T-cell (primary cell): Measurements from ENCODE around the gene GPRC5C. TPM values are rescaled to one million over a fixed set of nuclear protein-coding genes. Genes with fewer than 3 reads are reported as not detected.
A peak's percentile ranks its signal among the peaks of the same experiment; 100 is the strongest.

Experiments
- ATAC-seq, 4 experiments: fragments of 200-7000 bp in 3 of 4; fragments of 150-1000 bp in 1 of 4; cut with Tn5 transposase; replicated peaks in 1 of 4; 1 replicate in 3 of 4; 2 replicates in 1 of 4; pipeline ENCODE4 v1.10.0; 2021; ENCODE audit warnings: moderate library complexity in 3 of 4, mild to moderate bottlenecking in 2 of 4, moderate number of reproducible peaks in 1 of 4
- CTCF ChIA-PET, 2 donors: fragments of 300-600 bp; sonication (Branson Sonifier 250); formaldehyde crosslinking; loops; one replicate each; lab custom pipeline; 2022; ENCODE audit warnings: antibody characterized with exemption in 2 of 2; lab: Charles Lee
- POLR2A ChIA-PET, 2 donors: fragments of 300-600 bp; sonication (Branson Sonifier 250); formaldehyde crosslinking; loops; one replicate each; lab custom pipeline; 2022; ENCODE audit warnings: antibody characterized with exemption in 2 of 2; lab: Charles Lee
- DNase-seq, 35 experiments: peaks; one replicate each; pipeline versions ENCODE4 v3.0.0 to v3.0.0-alpha.2; 2013 to 2023
- H3K27ac ChIP-seq: one replicate; pipeline ENCODE4 v1.5.1; 2013; ENCODE audit warnings: low read length
- H3K27me3 ChIP-seq, 2 experiments: replicated peaks in 1 of 2; 1 replicate in 1 of 2; 2 replicates in 1 of 2; pipeline versions ENCODE4 v1.6.1 to v1.7.0; 2013; ENCODE audit warnings: low read length in 1 of 2, mixed read lengths in 1 of 2; ENCODE audit not compliant: control insufficient read depth in 2 of 2, insufficient read depth in 2 of 2; ENCODE audit errors: extremely low read depth in 1 of 2
- H3K36me3 ChIP-seq, 2 donors: 1 replicate in 1 of 2; 2 replicates in 1 of 2; pipeline versions ENCODE4 v1.6.1 to v1.7.0; 2013; ENCODE audit warnings: low read length in 1 of 2; ENCODE audit not compliant: control insufficient read depth in 2 of 2, insufficient read depth in 1 of 2; ENCODE audit errors: extremely low read depth in 1 of 2
- H3K4me1 ChIP-seq, 2 experiments: 1 replicate in 1 of 2; 2 replicates in 1 of 2; pipeline versions ENCODE4 v1.6.1 to v1.7.0; 2013; ENCODE audit warnings: low read length in 2 of 2, mixed read lengths in 1 of 2; ENCODE audit not compliant: insufficient read depth in 2 of 2, control insufficient read depth in 1 of 2; ENCODE audit errors: extremely low read depth in 1 of 2
- H3K4me3 ChIP-seq, 2 donors: 1 replicate in 1 of 2; 2 replicates in 1 of 2; pipeline versions ENCODE4 v1.5.1 to v1.7.0; 2013; ENCODE audit warnings: mild to moderate bottlenecking in 2 of 2, low read length in 1 of 2, moderate library complexity in 1 of 2; ENCODE audit not compliant: control insufficient read depth in 1 of 2; ENCODE audit errors: extremely low read depth in 1 of 2
- H3K9me3 ChIP-seq: 2 replicates; pipeline ENCODE4 v1.7.0; 2013
- H3K27ac Mint-ChIP-seq, 2 donors: one replicate each; pipeline ENCODE4 v1.8.0; 2020 to 2021; ENCODE audit warnings: mild to moderate bottlenecking in 2 of 2, mixed read lengths in 2 of 2
- H3K27me3 Mint-ChIP-seq, 2 donors: one replicate each; pipeline ENCODE4 v1.8.0; 2021 to 2022; ENCODE audit warnings: mixed read lengths in 2 of 2
- H3K36me3 Mint-ChIP-seq: one replicate; pipeline ENCODE4 v1.8.0; 2021; ENCODE audit warnings: mixed read lengths
- H3K4me1 Mint-ChIP-seq, 3 donors: one replicate each; pipeline ENCODE4 v1.8.0; 2020 to 2022; ENCODE audit warnings: mixed read lengths in 3 of 3, mild to moderate bottlenecking in 1 of 3
- H3K4me3 Mint-ChIP-seq, 3 donors: one replicate each; pipeline ENCODE4 v1.8.0; 2020 to 2022; ENCODE audit warnings: mild to moderate bottlenecking in 3 of 3, mixed read lengths in 3 of 3, moderate library complexity in 3 of 3
- H3K9me3 Mint-ChIP-seq, 3 donors: one replicate each; pipeline ENCODE4 v1.8.0; 2020 to 2022; ENCODE audit warnings: mixed read lengths in 3 of 3
- WGBS: methylation state at CpG from one replicate; pipeline ENCODE4 v1.1.5; 2013; ENCODE audit warnings: missing lambda C conversion rate; ENCODE audit not compliant: insufficient coverage; 5-methylcytosine and 5-hydroxymethylcytosine counted together
- total RNA-seq, 35 experiments: library from RNA in 6 of 35; stranded (reverse) in 6 of 35; fragments of 120-200 nt in 1 of 35; gene quantifications; one replicate each; pipeline versions ENCODE4 v1.2.1 to v1.2.4 and lab custom pipeline; 2013 to 2026

Gene GPRC5C
- total RNA-seq, 5 donors from 2014 or later (not counting 1 experiment from before 2014, with no cell fraction given), result 0.46 to 1.5 (median 0.55) TPM; not detected in 2

- Histone ChIP-seq H3K9me3 (no peaks in the 10 kb centered on the region), H3K4me3 (no peak overlapping the region), H3K27ac (no peak overlapping the region), H3K27me3 (peaks cover 0 to 28% of the 10 kb centered on the region in 2 experiments), H3K4me1 (peaks cover 2 to 35% of the 10 kb centered on the region in 2 experiments), H3K36me3 (no peaks in the 10 kb centered on the region)
- Mint-ChIP-seq H3K27me3 (peaks cover 4% of the 10 kb centered on the region in 2 donors), H3K4me3 (peak overlapping the region in 2 of 3 donors; percentile 49 to 62), H3K9me3 (no peaks in the 10 kb centered on the region), H3K36me3 (no peaks in the 10 kb centered on the region), H3K27ac (peak overlapping the region in 1 of 2 donors; percentile 36), H3K4me1 (peaks cover under 1 to 27% (median 18%) of the 10 kb centered on the region in 3 donors)
- DNase-seq, result no peak
- WGBS, result 49% methylated on average over 13 of the region's 16 CpGs
- POLR2A ChIA-PET, result no interaction called here
- peak in 1 of 4 experiments; percentile 22 for ATAC-seq
- CTCF ChIA-PET, result interaction anchor here in 1 of 2 donors (0.5 kb wide), 1 partner anchor 946 kb away, joined by 3 read pairs; no protein-coding TSS in a partner anchor
Measured at GRCh38 chr17:74452033-74452840, 20.3 kb downstream of the GPRC5C start.

DNA sequence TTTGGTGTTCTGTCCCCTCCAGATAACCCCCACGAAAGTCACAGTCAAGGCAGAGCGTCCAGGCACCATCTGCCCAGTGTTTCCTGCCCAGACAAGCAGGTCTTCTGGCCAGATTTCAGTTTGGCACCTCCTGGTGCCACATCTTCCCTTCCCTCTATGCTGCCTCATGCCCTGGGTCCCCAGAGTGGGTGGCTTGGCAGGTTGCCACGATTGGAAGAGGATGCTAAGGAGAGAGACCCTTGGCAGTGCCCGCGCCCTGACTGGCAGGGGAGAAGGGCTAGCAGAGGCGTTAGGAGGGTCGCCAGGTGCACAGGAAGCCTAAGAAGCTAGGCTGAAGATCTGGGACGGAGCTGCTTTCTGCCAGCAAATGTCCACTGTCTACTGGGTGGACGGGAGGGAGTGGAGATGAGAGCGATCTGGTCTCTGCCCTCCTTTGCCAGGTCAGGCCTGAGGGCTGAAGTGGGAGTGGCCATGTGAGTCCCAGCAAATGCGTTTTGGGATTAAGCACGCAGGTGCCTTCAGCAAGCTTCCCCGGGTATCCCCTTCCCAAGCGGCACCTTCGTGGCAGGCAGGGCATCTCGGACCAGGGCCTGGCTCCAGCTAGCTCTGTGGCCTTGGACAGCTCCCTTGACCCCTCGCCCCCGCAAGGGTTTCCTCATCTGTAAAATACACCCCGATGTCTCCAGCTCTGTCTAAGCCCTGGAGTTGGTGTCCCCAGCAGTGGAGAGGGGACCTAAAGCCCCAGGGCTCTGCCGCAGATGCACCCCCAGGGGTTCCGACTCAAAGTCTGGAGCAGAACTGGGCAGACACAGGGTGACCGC, 21.2 kb downstream of the GPRC5C start:
- no peak for DNase-seq
- peaks cover 0 to 29% of the 10 kb centered on the region in 2 experiments for H3K27me3 ChIP-seq
- H3K27ac Mint-ChIP-seq, result no peak overlapping the region
- H3K4me1 Mint-ChIP-seq, result peaks cover 5 to 32% (median 23%) of the 10 kb centered on the region in 3 donors
- no peak overlapping the region for H3K27ac ChIP-seq
- ChIA-PET CTCF (interaction anchor here in 1 of 2 donors (0.5 kb wide), 1 partner anchor 89 kb away, joined by 3 read pairs; no protein-coding TSS in a partner anchor), POLR2A (no interaction called here)
- peak overlapping the region; percentile 21 to 62 (median 49) for H3K4me3 Mint-ChIP-seq
- peaks cover 4% of the 10 kb centered on the region in 2 donors for H3K27me3 Mint-ChIP-seq
- no peaks in the 10 kb centered on the region for H3K36me3 Mint-ChIP-seq
- 79% methylated on average over 19 of the region's 22 CpGs for WGBS
- H3K4me1 ChIP-seq, result peaks cover 5 to 43% of the 10 kb centered on the region in 2 experiments
- H3K9me3 ChIP-seq, result no peaks in the 10 kb centered on the region
- H3K9me3 Mint-ChIP-seq, result no peaks in the 10 kb centered on the region
- H3K36me3 ChIP-seq, result no peaks in the 10 kb centered on the region
- ATAC-seq, result no peak
- peak overlapping the region; percentile 24 to 27 for H3K4me3 ChIP-seq

DNA sequence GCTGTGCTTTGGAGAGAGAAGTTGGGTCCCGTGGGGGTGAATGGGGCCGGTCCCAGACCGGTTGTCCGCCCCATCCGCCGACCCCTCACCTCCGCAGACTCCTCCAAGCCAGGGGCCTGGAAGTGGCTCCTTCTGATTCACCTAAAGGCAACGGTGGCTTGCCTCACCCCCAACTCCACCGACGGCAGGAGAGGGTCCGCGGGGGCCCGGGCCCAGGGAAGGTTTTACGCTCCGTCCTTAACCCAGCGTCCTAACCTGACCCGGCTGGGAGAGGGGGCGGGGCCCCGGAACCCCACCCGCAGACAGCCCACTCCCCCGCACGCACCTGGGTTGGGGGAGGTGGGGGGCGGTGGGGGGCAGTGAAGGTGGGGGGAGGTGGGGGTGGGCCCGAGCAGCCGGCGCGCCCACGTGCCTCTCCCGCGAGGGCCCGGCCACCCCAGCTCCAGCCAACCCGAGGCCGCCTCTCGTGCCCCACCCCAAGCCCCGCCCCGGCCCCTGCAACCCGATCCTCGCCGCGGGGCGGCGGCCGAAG, 21.8 kb downstream of the GPRC5C start:
- 11% methylated on average over 28 of the region's 43 CpGs for WGBS

DNA sequence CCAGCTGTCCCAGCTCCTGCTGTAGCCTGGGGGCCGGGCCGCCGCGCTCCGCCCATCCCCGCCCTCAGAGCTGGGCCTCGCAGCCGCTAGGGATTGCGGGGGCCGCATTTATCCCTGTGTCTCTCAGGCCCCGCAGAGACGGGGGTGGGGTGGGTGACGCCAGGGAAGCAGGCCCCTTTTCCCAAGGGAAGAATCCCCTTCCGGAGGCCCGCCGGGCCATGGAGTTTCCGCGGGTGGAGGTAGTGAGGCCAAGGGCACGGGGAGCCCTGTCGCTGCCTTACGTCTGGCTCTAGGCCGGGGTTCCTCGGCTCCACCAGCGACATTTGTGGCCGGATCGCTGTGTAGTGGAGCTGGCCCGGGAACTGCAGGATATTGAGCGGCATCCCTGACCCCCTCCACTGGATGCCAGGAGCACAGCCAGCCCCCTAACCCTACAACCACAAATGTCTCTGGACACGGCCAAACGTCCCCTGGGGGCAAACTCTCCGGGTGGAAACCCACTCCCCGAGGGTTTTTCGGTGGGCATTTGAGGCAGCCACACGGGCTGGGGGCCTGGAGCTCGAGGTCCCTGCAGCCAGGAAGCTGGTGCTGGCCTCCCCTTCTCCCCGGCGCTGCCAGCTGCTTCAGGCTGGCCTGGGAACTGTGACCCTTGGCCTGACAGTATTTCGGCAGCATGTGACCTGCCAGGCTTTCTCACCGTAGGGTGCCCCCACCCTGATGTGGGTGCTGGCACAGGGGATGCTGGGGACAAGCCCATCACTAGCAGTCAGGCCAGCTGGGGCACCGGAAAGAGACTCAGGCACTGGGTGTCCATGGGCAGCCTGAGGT, 22.5 kb downstream of the GPRC5C start:
- no peaks in the 10 kb centered on the region for H3K36me3 Mint-ChIP-seq
- H3K4me1 ChIP-seq, result peaks cover 5 to 49% of the 10 kb centered on the region in 2 experiments
- peaks cover 4% of the 10 kb centered on the region in 2 donors for H3K27me3 Mint-ChIP-seq
- H3K9me3 ChIP-seq, result no peaks in the 10 kb centered on the region
- WGBS, result 39% methylated on average over 34 of the region's 40 CpGs
- H3K4me3 ChIP-seq, result peak overlapping the region; percentile 46 to 60
- H3K9me3 Mint-ChIP-seq, result no peaks in the 10 kb centered on the region
- H3K27me3 ChIP-seq, result peaks cover 0 to 29% of the 10 kb centered on the region in 2 experiments
- H3K27ac ChIP-seq, result no peak overlapping the region
- peak in 3 of 4 experiments; percentile 8 to 27 (median 18) for ATAC-seq
- no peaks in the 10 kb centered on the region for H3K36me3 ChIP-seq
- H3K27ac Mint-ChIP-seq, result no peak overlapping the region
- ChIA-PET POLR2A (no interaction called here), CTCF (interaction anchor here in 1 of 2 donors (0.7 kb wide), 1 partner anchor 25 kb away, joined by 4 read pairs; no protein-coding TSS in a partner anchor)
- peaks cover 12 to 42% (median 25%) of the 10 kb centered on the region in 3 donors for H3K4me1 Mint-ChIP-seq
- H3K4me3 Mint-ChIP-seq, result peak overlapping the region; percentile 3 to 52 (median 13)
- DNase-seq, result peak in 12 of 35 experiments; percentile 42 to 77 (median 58)

More for the DNA sequence above, 21.8 kb downstream of the GPRC5C start:
- Histone ChIP-seq H3K27me3 (peaks cover 0 to 29% of the 10 kb centered on the region in 2 experiments), H3K4me3 (peak overlapping the region; percentile 24 to 27), H3K9me3 (no peaks in the 10 kb centered on the region), H3K27ac (no peak overlapping the region), H3K4me1 (peaks cover 5 to 47% of the 10 kb centered on the region in 2 experiments), H3K36me3 (no peaks in the 10 kb centered on the region)
- no peaks in the 10 kb centered on the region for H3K36me3 Mint-ChIP-seq
- peak; percentile 91 to 96 (median 91) for ATAC-seq
- POLR2A ChIA-PET, result no interaction called here
- no peak overlapping the region for H3K27ac Mint-ChIP-seq
- CTCF ChIA-PET, result interaction anchor here in 1 of 2 donors (0.5 to 0.7 kb wide), 2 partner anchors 26 to 90 kb away, joined by 3 to 4 read pairs; no protein-coding TSS in a partner anchor
- peaks cover 4% of the 10 kb centered on the region in 2 donors for H3K27me3 Mint-ChIP-seq
- H3K4me3 Mint-ChIP-seq, result peak overlapping the region in 2 of 3 donors; percentile 21 to 52
- peak in 22 of 35 experiments; percentile 38 to 70 (median 54) for DNase-seq
- peaks cover 11 to 39% (median 25%) of the 10 kb centered on the region in 3 donors for H3K4me1 Mint-ChIP-seq
- no peaks in the 10 kb centered on the region for H3K9me3 Mint-ChIP-seq

DNA sequence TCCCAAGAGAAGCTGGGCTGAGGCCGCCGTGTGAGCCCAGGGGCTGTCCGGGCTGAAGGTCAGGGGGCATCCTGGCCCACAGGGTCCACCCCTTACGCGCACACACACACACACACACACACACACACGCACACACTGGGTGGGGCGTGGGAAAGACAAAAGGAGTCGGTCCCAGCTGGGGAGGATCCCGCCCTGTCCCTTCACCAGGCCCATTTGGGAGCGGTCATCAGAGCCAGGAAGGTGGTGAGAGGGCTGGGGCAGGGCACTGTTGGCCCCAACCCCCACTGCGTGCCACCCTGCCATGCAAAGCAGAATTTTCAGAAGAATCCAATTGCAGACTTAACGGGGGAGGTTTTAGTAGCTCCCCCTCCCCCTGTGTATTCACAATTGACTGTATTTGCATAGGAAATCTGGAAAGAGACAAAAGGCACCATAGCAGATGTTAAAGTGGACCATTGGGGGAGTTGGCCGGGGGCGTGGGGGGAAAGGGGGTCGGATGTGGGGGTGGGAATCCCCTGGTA, 23.2 kb downstream of the GPRC5C start:
- POLR2A ChIA-PET, result no interaction called here
- ATAC-seq, result no peak
- H3K4me3 Mint-ChIP-seq, result peak overlapping the region in 1 of 3 donors; percentile 52

More for the DNA sequence above, 23.2 kb downstream of the GPRC5C start:
- no peak for DNase-seq
- H3K9me3 ChIP-seq, result no peaks in the 10 kb centered on the region
- H3K4me3 ChIP-seq, result no peak overlapping the region
- H3K4me1 ChIP-seq, result peaks cover 5 to 55% of the 10 kb centered on the region in 2 experiments
- Mint-ChIP-seq H3K27me3 (peaks cover 4% of the 10 kb centered on the region in 2 donors), H3K9me3 (no peaks in the 10 kb centered on the region), H3K36me3 (no peaks in the 10 kb centered on the region), H3K27ac (no peak overlapping the region), H3K4me1 (peaks cover 16 to 44% (median 26%) of the 10 kb centered on the region in 3 donors)
- no peak overlapping the region for H3K27ac ChIP-seq
- H3K36me3 ChIP-seq, result no peaks in the 10 kb centered on the region
- CTCF ChIA-PET, result interaction anchor here (1.0 to 2.7 kb wide), 2 partner anchors 76 kb away, joined by 3 to 8 read pairs; no protein-coding TSS in a partner anchor
- H3K27me3 ChIP-seq, result peaks cover 0 to 29% of the 10 kb centered on the region in 2 experiments
- 100% methylated on average over 1 of the region's 15 CpGs for WGBS
